Osteoblast (primary cell): ENCODE data around the gene NHERF2. TPM values are rescaled to one million over a fixed set of nuclear protein-coding genes. Genes with fewer than 3 reads are reported as not detected.

Source experiments
- DNase-seq: peaks from one replicate; pipeline ENCODE4 v3.0.0; 2011; ENCODE audit warnings: low spot score, mixed read lengths; ENCODE audit not compliant: insufficient read length; ENCODE audit errors: missing footprints
- H2AFZ ChIP-seq: 2 replicates; pipeline ENCODE4 v1.6.0; 2011; ENCODE audit warnings: mild to moderate bottlenecking, low read length
- H3K27ac ChIP-seq: 2 replicates; pipeline ENCODE4 v1.5.1; 2011; ENCODE audit warnings: mild to moderate bottlenecking, low read depth, low read length, moderate library complexity
- H3K27me3 ChIP-seq: 2 replicates; pipeline ENCODE4 v1.6.0; 2012; ENCODE audit warnings: mild to moderate bottlenecking, control low read depth, inconsistent platforms, low read length, moderate library complexity; ENCODE audit not compliant: insufficient read depth
- H3K36me3 ChIP-seq: 2 replicates; pipeline ENCODE4 v1.5.1; 2011; ENCODE audit warnings: mild to moderate bottlenecking, low read length, control low read depth, moderate library complexity; ENCODE audit not compliant: insufficient read depth
- H3K4me1 ChIP-seq: 2 replicates; pipeline ENCODE4 v1.5.1; 2011; ENCODE audit warnings: mild to moderate bottlenecking, low read length, control low read depth, moderate library complexity; ENCODE audit not compliant: insufficient read depth
- H3K4me2 ChIP-seq: 2 replicates; pipeline ENCODE4 v1.6.0; 2011; ENCODE audit warnings: mild to moderate bottlenecking, low read length; ENCODE audit not compliant: insufficient read depth
- H3K4me3 ChIP-seq: fragments of 200-600 bp; sonication (generic); 3 replicates; pipeline ENCODE4 v1.5.1; 2012; ENCODE audit warnings: mild to moderate bottlenecking, low read length, inconsistent platforms; ENCODE audit not compliant: insufficient read depth
- H3K79me2 ChIP-seq: 2 replicates; pipeline ENCODE4 v1.6.0; 2012; ENCODE audit warnings: mild to moderate bottlenecking, low read length, control low read depth, inconsistent platforms; ENCODE audit not compliant: insufficient read depth
- H3K9me3 ChIP-seq: 2 replicates; pipeline ENCODE4 v1.5.1; 2011; ENCODE audit warnings: low read depth, low read length, control low read depth
- H4K20me1 ChIP-seq: 2 replicates; pipeline ENCODE4 v1.6.0; 2012; ENCODE audit warnings: mild to moderate bottlenecking, low read length, control low read depth; ENCODE audit not compliant: insufficient read depth
- CTCF ChIP-seq: IDR thresholded peaks from 2 replicates; pipeline ENCODE4 v1.5.1; 2011; ENCODE audit warnings: mild to moderate bottlenecking, low read depth, low read length, moderate library complexity; ENCODE audit errors: extremely low read depth
- total RNA-seq: library from RNA; depleted of rRNA; stranded (reverse); fragments of >200 nt; gene quantifications from 2 replicates; pipeline ENCODE4 v1.2.3, GENCODE V29; 2012

NHERF2 gene
- total RNA-seq, 1 donor = 33.7 TPM

GRCh38 chr16:2074071-2074470 lies 47.4 kb downstream of the NHERF2 start:
- Histone ChIP-seq H3K4me3 (no peak overlapping the region), H3K4me2 (no peak overlapping the region), H3K36me3 (peaks cover 45% of the 10 kb centered on the region), H3K79me2 (no peaks in the 10 kb centered on the region), H3K4me1 (no peaks in the 10 kb centered on the region), H4K20me1 (no peaks in the 10 kb centered on the region), H3K9me3 (no peaks in the 10 kb centered on the region), H2AFZ (no peak overlapping the region), H3K27me3 (no peaks in the 10 kb centered on the region), H3K27ac (no peak overlapping the region)
- no peak for DNase-seq
- no peak for TF ChIP-seq CTCF

- peaks cover 39% of the 10 kb centered on the region for H3K36me3 ChIP-seq
Observed at GRCh38 chr16:2075631-2076030, 48.9 kb downstream of the NHERF2 start.

GRCh38 chr16:2076072-2076865 lies 49.6 kb downstream of the NHERF2 start:
- Histone ChIP-seq H3K36me3 (peaks cover 41% of the 10 kb centered on the region), H3K9me3 (no peaks in the 10 kb centered on the region)

More at GRCh38 chr16:2075631-2076030, 48.9 kb downstream of the NHERF2 start:
- TF ChIP-seq CTCF = no peak
- no peak overlapping the region for H3K4me2 ChIP-seq
- H3K79me2 ChIP-seq = no peaks in the 10 kb centered on the region
- no peaks in the 10 kb centered on the region for H3K9me3 ChIP-seq
- H3K4me1 ChIP-seq = no peaks in the 10 kb centered on the region
- H2AFZ ChIP-seq = no peak overlapping the region
- no peak overlapping the region for H3K27ac ChIP-seq
- DNase-seq = no peak
- H3K4me3 ChIP-seq = no peak overlapping the region
- H3K27me3 ChIP-seq = no peaks in the 10 kb centered on the region
- H4K20me1 ChIP-seq = no peaks in the 10 kb centered on the region

More at GRCh38 chr16:2076072-2076865, 49.6 kb downstream of the NHERF2 start:
- Histone ChIP-seq H3K27ac (no peak overlapping the region), H3K4me1 (no peaks in the 10 kb centered on the region), H4K20me1 (no peaks in the 10 kb centered on the region), H2AFZ (no peak overlapping the region), H3K27me3 (no peaks in the 10 kb centered on the region), H3K4me3 (no peak overlapping the region), H3K79me2 (no peaks in the 10 kb centered on the region), H3K4me2 (no peak overlapping the region)
- no peak for DNase-seq
- TF ChIP-seq CTCF = no peak
